IgD-negative memory B cell (primary cell): Measurements from ENCODE around the gene DNMT3B. TPM values are rescaled to one million over a fixed set of nuclear protein-coding genes. Genes with fewer than 3 reads are reported as not detected.
"Not testable (repeated sequence)": the region's sequence is repeated elsewhere in the genome, so short reads cannot be mapped to it uniquely, and the experiment has no call there.

Experiments
- H3K27ac Mint-ChIP-seq, 3 donors: one replicate each; pipeline ENCODE4 v1.8.0; 2020 to 2022; ENCODE audit warnings: mild to moderate bottlenecking in 3 of 3, mixed read lengths in 3 of 3, moderate library complexity in 1 of 3
- H3K27me3 Mint-ChIP-seq: one replicate; pipeline ENCODE4 v1.8.0; 2021; ENCODE audit warnings: mixed read lengths
- H3K36me3 Mint-ChIP-seq: one replicate; pipeline ENCODE4 v1.8.0; 2020; ENCODE audit warnings: mild to moderate bottlenecking, mixed read lengths
- H3K4me1 Mint-ChIP-seq, 3 donors: one replicate each; pipeline ENCODE4 v1.8.0; 2020 to 2022; ENCODE audit warnings: mixed read lengths in 3 of 3, mild to moderate bottlenecking in 1 of 3
- H3K4me3 Mint-ChIP-seq, 4 donors: one replicate each; pipeline ENCODE4 v1.8.0; 2020 to 2022; ENCODE audit warnings: mild to moderate bottlenecking in 4 of 4, mixed read lengths in 4 of 4, moderate library complexity in 3 of 4
- H3K9me3 Mint-ChIP-seq, 3 donors: one replicate each; pipeline ENCODE4 v1.8.0; 2020 to 2021; ENCODE audit warnings: mixed read lengths in 3 of 3, mild to moderate bottlenecking in 1 of 3
- polyA plus RNA-seq: library from polyadenylated mRNA; unstranded; fragments of 300-500 nt; fragmentation: Illumina TruSeq; gene quantifications from one replicate; pipeline ENCODE4 v1.2.3, GENCODE V29; 2021

DNMT3B gene
- not detected for polyA plus RNA-seq

DNA sequence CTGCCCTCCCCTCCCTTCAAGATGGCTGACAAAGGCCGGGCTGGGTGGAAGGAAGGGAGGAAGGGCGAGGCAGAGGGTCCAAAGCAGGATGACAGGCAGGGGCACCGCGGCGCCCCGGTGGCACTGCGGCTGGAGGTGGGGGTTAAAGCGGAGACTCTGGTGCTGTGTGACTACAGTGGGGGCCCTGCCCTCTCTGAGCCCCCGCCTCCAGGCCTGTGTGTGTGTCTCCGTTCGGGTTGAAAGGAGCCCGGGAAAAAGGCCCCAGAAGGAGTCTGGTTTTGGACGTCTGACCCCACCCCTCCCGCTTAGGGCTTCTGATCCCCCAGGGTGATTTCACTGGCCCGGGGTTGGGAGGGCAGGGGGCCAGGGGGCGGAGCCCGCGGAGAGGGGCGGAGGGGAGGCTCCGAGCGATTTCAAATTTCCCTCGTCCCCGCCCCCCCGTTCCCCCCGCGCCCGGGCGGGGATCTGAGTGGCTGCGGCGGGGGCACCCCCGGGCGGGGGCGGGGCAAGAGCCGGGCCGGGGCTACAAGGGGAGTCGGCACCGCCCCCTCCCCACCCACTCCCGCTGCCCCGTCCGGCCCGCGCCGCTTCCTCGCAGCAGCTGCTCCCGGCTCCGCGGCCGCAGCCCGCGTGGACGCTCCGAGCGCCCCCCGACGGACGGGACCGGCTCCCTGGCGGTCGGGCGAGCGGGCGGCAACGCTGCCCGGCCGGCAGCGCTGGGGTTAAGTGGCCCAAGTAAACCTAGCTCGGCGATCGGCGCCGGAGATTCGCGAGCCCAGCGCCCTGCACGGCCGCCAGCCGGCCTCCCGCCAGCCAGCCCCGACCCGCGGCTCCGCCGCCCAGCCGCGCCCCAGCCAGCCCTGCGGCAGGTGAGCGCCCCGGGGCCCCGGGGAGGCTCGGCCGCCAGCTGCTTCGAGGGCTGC is at the start of gene DNMT3B:
TSS of gene DNMT3B (plus strand) at position 555 of the 923 bp plus-strand sequence. CDS start 17,939 bp downstream, outside the sequence.
- H3K27ac Mint-ChIP-seq = peak within 1 kb of the TSS in 1 of 3 donors; percentile 1
- H3K4me3 Mint-ChIP-seq = peak within 1 kb of the TSS; percentile 86 to 95 (median 90)
- H3K27me3 Mint-ChIP-seq = peaks cover 2% of the 10 kb centered on the region
- no peaks in the 10 kb centered on the region for H3K9me3 Mint-ChIP-seq
- H3K36me3 Mint-ChIP-seq = no peaks in the 10 kb centered on the region
- H3K4me1 Mint-ChIP-seq = peaks cover 7 to 10% (median 9%) of the 10 kb centered on the region in 3 donors

- H3K4me3 Mint-ChIP-seq = no peak overlapping the region
Observed at GRCh38 chr20:32718749-32719348, 43.3 kb upstream of the DNMT3B start.

GRCh38 chr20:32727683-32728082 is 34.5 kb upstream of the DNMT3B start:
- H3K4me1 Mint-ChIP-seq = peaks cover 0 to 7% (median 7%) of the 10 kb centered on the region in 3 donors
- H3K27me3 Mint-ChIP-seq = no peaks in the 10 kb centered on the region
- no peak overlapping the region for H3K4me3 Mint-ChIP-seq
- no peaks in the 10 kb centered on the region for H3K9me3 Mint-ChIP-seq
- H3K36me3 Mint-ChIP-seq = peaks cover 2% of the 10 kb centered on the region
- H3K27ac Mint-ChIP-seq = peak overlapping the region in 1 of 3 donors; percentile 48

More at GRCh38 chr20:32718749-32719348, 43.3 kb upstream of the DNMT3B start:
- Mint-ChIP-seq H3K27me3 (no peaks in the 10 kb centered on the region), H3K9me3 (no peaks in the 10 kb centered on the region), H3K27ac (no peak overlapping the region), H3K4me1 (no peaks in the 10 kb centered on the region), H3K36me3 (peaks cover 15% of the 10 kb centered on the region)

DNA sequence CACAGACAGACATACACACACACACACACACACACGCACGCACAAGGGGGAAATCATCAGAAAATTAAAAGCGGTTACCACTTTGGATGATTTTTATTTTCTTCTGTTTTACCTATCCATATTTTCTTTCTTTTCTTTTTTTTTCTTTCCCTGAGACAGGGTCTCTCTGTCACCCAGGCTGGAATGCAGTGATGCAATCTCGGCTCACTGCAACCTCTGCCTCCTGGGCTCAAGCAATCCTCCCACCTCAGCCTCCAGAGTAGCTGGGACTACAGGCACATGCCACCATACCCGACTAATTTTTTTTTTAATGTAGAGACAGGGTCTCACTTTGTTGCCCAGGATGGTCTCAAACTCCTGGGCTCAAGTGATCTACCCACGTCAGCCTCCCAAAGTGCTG is 33.8 kb upstream of the DNMT3B start:
- not testable (repeated sequence) for H3K27me3 Mint-ChIP-seq, H3K27ac Mint-ChIP-seq, H3K36me3 Mint-ChIP-seq, H3K9me3 Mint-ChIP-seq, H3K4me1 Mint-ChIP-seq, H3K4me3 Mint-ChIP-seq

DNA sequence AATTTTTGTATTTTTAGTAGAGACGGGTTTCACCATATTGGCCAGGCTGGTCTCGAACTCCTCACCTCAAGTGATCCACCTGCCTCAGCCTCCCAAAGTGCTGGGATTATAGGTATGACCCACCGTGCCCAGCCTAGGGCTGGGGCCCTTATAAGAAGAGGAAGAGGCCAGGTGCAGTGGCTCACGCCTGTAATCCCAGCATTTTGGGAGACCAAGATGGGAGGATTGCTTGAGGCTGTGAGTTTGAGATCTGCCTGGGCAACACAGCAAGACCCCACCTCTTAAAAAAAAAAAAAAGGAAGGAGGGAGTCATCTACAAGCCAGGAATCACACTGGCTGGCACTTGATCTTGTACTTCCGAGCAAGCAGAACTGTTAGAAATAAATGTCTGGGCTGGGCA is 32.9 kb upstream of the DNMT3B start:
- not testable (repeated sequence) for H3K27me3 Mint-ChIP-seq, H3K27ac Mint-ChIP-seq, H3K4me3 Mint-ChIP-seq, H3K4me1 Mint-ChIP-seq, H3K9me3 Mint-ChIP-seq, H3K36me3 Mint-ChIP-seq

DNA sequence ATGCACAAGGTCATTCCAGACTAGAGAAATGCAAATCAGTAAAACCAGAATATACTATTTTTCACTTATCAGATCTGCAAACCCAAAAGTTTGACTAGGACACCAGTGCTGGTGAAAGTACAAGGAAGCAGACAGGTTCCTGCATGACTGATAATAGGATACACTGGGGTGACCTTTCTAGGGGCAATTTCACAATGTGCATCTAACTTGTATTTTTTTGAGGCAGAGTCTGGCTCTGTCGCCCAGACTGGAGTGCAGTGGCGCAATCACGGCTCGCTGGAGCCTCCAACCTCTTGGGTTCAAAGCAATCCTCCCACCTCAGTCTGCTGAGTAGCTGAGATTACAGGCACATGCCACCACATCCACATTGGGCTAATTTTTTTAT is 30.3 kb upstream of the DNMT3B start:
- H3K36me3 Mint-ChIP-seq = peaks cover 5% of the 10 kb centered on the region
- peak overlapping the region in 1 of 3 donors; percentile 81 for H3K27ac Mint-ChIP-seq
- H3K27me3 Mint-ChIP-seq = no peaks in the 10 kb centered on the region
- no peak overlapping the region for H3K4me3 Mint-ChIP-seq
- no peaks in the 10 kb centered on the region for H3K9me3 Mint-ChIP-seq
- peaks cover 0 to 7% (median 7%) of the 10 kb centered on the region in 3 donors for H3K4me1 Mint-ChIP-seq

GRCh38 chr20:32737371-32738223 is 24.6 kb upstream of the DNMT3B start:
- Mint-ChIP-seq H3K27ac (peak overlapping the region in 1 of 3 donors; percentile 43), H3K4me3 (no peak overlapping the region), H3K27me3 (no peaks in the 10 kb centered on the region), H3K4me1 (peaks cover 4 to 11% (median 8%) of the 10 kb centered on the region in 3 donors), H3K36me3 (peaks cover 7% of the 10 kb centered on the region), H3K9me3 (no peaks in the 10 kb centered on the region)

DNA sequence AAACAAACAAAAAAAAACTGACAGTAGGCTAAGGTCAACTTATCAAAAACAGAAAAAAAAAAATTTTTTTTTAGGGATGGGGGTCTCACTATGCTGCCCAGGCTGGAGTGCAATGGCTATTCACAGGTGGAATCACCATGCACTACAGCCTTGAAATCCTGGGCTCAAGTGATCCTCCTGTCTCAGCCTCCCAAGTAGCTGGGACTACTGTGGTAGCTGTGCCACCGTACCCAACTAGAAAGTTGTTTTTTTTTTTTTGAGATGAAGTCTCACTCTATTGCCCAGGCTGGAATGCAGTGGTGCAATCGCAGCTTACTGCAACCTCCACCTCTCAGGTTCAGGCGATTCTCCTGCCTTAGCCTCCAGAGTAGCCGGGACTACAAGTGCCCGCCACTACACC is 21.0 kb upstream of the DNMT3B start:
- Mint-ChIP-seq H3K9me3 (no peaks in the 10 kb centered on the region), H3K27me3 (no peaks in the 10 kb centered on the region), H3K4me1 (peaks cover 4 to 23% (median 20%) of the 10 kb centered on the region in 3 donors), H3K36me3 (peaks cover 2% of the 10 kb centered on the region), H3K27ac (no peak overlapping the region), H3K4me3 (peak overlapping the region in 1 of 4 donors; percentile 84)

DNA sequence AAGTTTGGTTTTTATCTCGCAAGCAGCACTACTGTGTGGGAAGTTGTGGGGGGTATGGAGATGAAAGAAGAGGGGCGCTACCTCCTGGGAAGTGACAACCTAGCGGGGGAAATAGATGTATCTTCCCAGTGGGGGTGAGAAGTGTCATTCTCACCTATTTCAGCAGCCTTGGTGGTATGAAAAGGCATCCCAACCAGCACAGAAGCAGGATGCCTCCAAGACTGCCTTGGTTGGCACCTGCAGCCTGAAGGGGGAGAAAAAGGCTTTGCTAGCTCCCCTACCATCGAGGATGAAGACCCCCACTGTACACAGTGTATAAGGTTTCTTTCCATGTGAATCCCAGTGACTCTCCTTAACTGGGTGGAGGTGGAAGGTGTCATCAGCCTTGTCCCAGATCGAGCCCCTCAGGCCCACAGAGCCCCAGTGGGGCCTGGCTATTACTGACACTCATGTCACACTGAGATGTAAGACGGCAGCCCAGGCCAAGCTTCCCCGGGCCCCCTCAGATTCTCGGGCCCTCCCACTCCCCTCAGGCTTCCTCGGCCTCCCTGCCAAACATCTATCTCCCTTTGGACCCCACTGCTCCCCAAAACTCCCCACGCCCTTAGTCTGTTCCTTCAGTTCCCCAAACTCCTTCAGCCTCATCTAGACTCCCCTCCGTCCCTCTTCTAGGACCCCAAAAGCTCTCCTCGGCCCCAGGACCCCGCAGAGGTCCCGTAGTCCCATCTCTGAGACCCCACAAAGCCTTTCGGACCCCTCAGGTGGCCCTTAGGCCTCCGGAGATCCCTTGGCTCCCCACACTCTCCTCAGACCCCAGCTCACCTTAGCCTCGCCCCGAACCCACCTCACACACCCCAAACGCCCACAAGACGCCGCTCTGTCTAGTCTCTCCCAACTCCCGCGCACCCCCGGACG is 19.6 kb upstream of the DNMT3B start:
- Mint-ChIP-seq H3K27ac (peak overlapping the region; percentile 47 to 98 (median 76)), H3K4me3 (peak overlapping the region; percentile 84 to 97 (median 93)), H3K4me1 (peaks cover 4 to 23% (median 20%) of the 10 kb centered on the region in 3 donors), H3K9me3 (no peaks in the 10 kb centered on the region), H3K27me3 (no peaks in the 10 kb centered on the region), H3K36me3 (peaks cover 2% of the 10 kb centered on the region)

DNA sequence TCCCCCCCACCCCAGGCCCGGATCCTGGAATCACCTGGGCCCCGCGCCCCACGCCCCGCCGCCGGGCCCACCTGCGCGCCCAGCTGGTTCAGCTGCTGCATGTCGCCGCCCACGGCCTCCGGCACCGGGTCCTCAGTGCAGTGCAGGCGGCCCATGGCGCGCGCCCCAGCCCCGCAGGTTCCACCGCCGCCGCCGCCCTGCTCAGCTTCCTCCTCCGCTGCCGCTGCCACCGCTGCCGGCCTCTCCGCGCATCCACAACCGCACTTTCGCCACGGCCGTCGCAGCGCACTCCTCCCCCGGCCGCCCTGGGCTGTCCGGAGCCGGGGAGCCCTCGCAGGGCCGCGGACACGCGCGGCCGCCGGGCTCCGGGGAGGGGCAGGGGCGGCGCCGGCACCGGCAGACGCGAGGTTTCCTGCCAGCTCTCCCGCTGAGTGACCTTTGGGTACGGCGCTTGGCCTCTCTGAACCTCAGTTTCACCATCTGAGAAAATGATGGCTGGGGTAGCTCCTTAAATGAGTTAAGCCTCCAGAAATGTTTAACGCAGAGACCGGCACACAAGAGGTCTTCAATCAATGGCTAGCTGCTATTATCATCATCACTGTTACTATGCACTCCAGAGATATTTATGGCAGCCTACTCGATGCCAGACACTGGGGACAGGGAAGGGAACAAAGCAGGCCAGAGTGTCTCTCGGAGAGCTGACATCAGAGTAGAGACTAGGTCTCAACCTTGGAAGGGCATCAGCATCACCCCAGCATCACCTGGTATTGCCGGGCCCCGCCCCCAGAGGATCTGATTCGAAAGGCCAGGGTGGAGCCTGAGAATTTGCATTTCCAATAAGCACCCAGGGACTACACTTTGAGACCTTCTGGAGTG is 18.7 kb upstream of the DNMT3B start, which contains the start of gene COMMD7:
TSS of gene COMMD7 (minus strand) at position 231 of the 876 bp plus-strand sequence. CDS start at position 155, 76 bp downstream.
- Mint-ChIP-seq H3K27ac (peak within 1 kb of the TSS; percentile 54 to 98 (median 95)), H3K4me1 (peaks cover 4 to 23% (median 20%) of the 10 kb centered on the region in 3 donors), H3K27me3 (no peaks in the 10 kb centered on the region), H3K9me3 (no peaks in the 10 kb centered on the region), H3K36me3 (peaks cover 2% of the 10 kb centered on the region), H3K4me3 (peak within 1 kb of the TSS; percentile 87 to 97 (median 93))

- Mint-ChIP-seq H3K27ac (no peak overlapping the region), H3K4me1 (peaks cover 0 to 2% (median under 1%) of the 10 kb centered on the region in 3 donors), H3K9me3 (no peaks in the 10 kb centered on the region), H3K36me3 (no peaks in the 10 kb centered on the region), H3K27me3 (no peaks in the 10 kb centered on the region), H3K4me3 (peak overlapping the region in 1 of 4 donors; percentile 20)
Observed at GRCh38 chr20:32749914-32750637, 12.1 kb upstream of the DNMT3B start.

DNA sequence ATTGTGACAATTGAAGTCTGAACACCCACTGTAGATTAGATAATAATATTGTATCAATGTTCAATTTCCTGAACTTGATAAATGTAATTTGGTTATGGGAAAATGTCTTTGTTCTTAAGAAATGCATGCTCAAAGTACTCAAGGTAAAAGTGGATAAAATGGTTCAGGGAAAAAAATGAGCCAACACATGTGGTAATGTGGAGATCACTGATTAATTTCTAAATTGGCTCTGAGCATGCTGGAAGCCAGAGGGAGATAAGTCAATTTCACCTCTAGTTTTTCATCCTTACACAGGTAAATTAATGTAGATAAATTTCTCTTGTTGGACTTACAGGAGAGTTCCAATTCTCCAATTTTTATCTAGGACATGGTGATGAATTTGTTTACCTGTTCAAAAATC is 10.9 kb upstream of the DNMT3B start:
- no peak overlapping the region for H3K4me3 Mint-ChIP-seq
- no peaks in the 10 kb centered on the region for H3K36me3 Mint-ChIP-seq
- no peak overlapping the region for H3K27ac Mint-ChIP-seq
- peaks cover 0 to 2% (median 0%) of the 10 kb centered on the region in 3 donors for H3K4me1 Mint-ChIP-seq
- H3K9me3 Mint-ChIP-seq = no peaks in the 10 kb centered on the region
- no peaks in the 10 kb centered on the region for H3K27me3 Mint-ChIP-seq
